K562 (cell line): ENCODE measurements around the gene QSOX2. TPM values are rescaled to one million over a fixed set of nuclear protein-coding genes. Genes with fewer than 3 reads are reported as not detected.

Experiments used
- ATAC-seq: fragments of 200-7000 bp; cut with Tn5 transposase; 3 replicates; pipeline ENCODE4 v1.9.1; 2020; ENCODE audit warnings: moderate library complexity
- BruUV-seq: library from RNA; stranded (reverse); fragments of 400-500 nt; replicated peaks from 2 replicates; lab custom pipeline; 2021; lab: Mats Ljungman, UMichigan
- CTCF ChIA-PET: fragments of 300-600 bp; formaldehyde crosslinking; extraction: SDS; loops from one replicate; lab custom pipeline; 2021; ENCODE audit warnings: low intra/inter-chr PET ratio; lab: Yijun Ruan, JAX
- POLR2A ChIA-PET: fragments of 300-600, 350-650 bp; sonication (Branson Sonifier 250); formaldehyde crosslinking; extraction: SDS; loops from one replicate; lab custom pipeline; 2021; ENCODE audit warnings: antibody characterized with exemption, inconsistent platforms; lab: Yijun Ruan, JAX
- DNase-seq, 4 experiments: peaks; one replicate each; pipeline versions ENCODE4 v3.0.0 to v3.0.0-alpha.2; 2011 to 2018; ENCODE audit warnings: low spot score in 3 of 4, mixed read lengths in 3 of 4; ENCODE audit errors: extremely low read depth in 1 of 4
- FAIRE-seq: peaks from 2 replicates; lab custom pipeline; 2011; peaks lifted over from hg19 to GRCh38; lab: Jason Lieb, UNC
- H2AFZ ChIP-seq: 2 replicates; pipeline ENCODE4 v1.6.0; 2011; ENCODE audit warnings: low read depth, low read length, control low read depth, inconsistent platforms
- H3K27ac ChIP-seq: fragments of 200-600 bp; 3 replicates; pipeline ENCODE4 v1.8.0; 2011; ENCODE audit warnings: low read depth, mild to moderate bottlenecking, control low read depth, inconsistent platforms, low read length, moderate library complexity, mixed read lengths; ENCODE audit errors: extremely low read depth
- H3K27me3 ChIP-seq, 2 experiments: fragments of 300-600 bp in 1 of 2; 2 replicates in 1 of 2; 3 replicates in 1 of 2; pipeline versions ENCODE4 v1.6.0 to v1.8.0; 2011; ENCODE audit warnings: inconsistent platforms in 2 of 2, low read length in 2 of 2, mild to moderate bottlenecking in 1 of 2, mixed read lengths in 1 of 2, moderate library complexity in 1 of 2; ENCODE audit not compliant: control insufficient read depth in 2 of 2, insufficient read depth in 2 of 2
- H3K36me3 ChIP-seq: fragments of 300-600 bp; 3 replicates; pipeline ENCODE4 v1.8.0; 2011; ENCODE audit warnings: mild to moderate bottlenecking, low read length, inconsistent platforms; ENCODE audit not compliant: control insufficient read depth, insufficient read depth
- H3K4me1 ChIP-seq, 2 experiments: fragments of 200-600 bp in 1 of 2; replicated peaks in 1 of 2; 2 replicates in 1 of 2; 3 replicates in 1 of 2; pipeline versions ENCODE4 v1.5.1 to v1.8.0; 2011; ENCODE audit warnings: inconsistent platforms in 2 of 2, low read length in 2 of 2, mild to moderate bottlenecking in 1 of 2, mixed read lengths in 1 of 2, moderate library complexity in 1 of 2; ENCODE audit not compliant: control insufficient read depth in 2 of 2, insufficient read depth in 2 of 2
- H3K4me2 ChIP-seq: 2 replicates; pipeline ENCODE4 v1.6.1; 2011; ENCODE audit warnings: low read length, control low read depth, inconsistent platforms, mixed read lengths; ENCODE audit not compliant: insufficient read depth
- H3K4me3 ChIP-seq: fragments of 200-600 bp; sonication (generic), shearing (Covaris generic); 2 replicates; pipeline ENCODE4 v1.5.1; 2016; ENCODE audit warnings: control low read depth, inconsistent platforms
- H3K79me2 ChIP-seq: fragments of 200-600 bp; 3 replicates; pipeline ENCODE4 v1.8.0; 2011; ENCODE audit warnings: low read length, inconsistent platforms; ENCODE audit not compliant: control insufficient read depth, insufficient read depth
- H3K9ac ChIP-seq, 2 experiments: 2 replicates each; pipeline versions ENCODE4 v1.6.0 to v1.6.1; 2011; ENCODE audit warnings: low read depth in 2 of 2, low read length in 2 of 2, control low read depth in 1 of 2, inconsistent platforms in 1 of 2, mild to moderate bottlenecking in 1 of 2, mixed read lengths in 1 of 2; ENCODE audit not compliant: insufficient read depth in 1 of 2
- H3K9me1 ChIP-seq: one replicate; pipeline ENCODE4 v1.6.0; 2011; ENCODE audit warnings: inconsistent platforms, mild to moderate bottlenecking, low read length, moderate library complexity; ENCODE audit not compliant: control insufficient read depth, insufficient read depth
- H3K9me3 ChIP-seq: replicated peaks from 2 replicates; pipeline ENCODE4 v1.5.1; 2011; ENCODE audit warnings: low read depth, low read length, inconsistent platforms; ENCODE audit not compliant: control insufficient read depth, insufficient read depth
- H4K20me1 ChIP-seq: replicated peaks from 2 replicates; pipeline ENCODE4 v1.6.1; 2011; ENCODE audit warnings: low read length, inconsistent platforms, mixed read lengths; ENCODE audit not compliant: control insufficient read depth, insufficient read depth
- ETV5 ChIP-seq: sonication (generic); formaldehyde crosslinking; IDR thresholded peaks from 2 replicates; pipeline ENCODE4 v1.4.0; 2020; ENCODE audit warnings: low read depth, mild to moderate bottlenecking, missing genetic modification reagents
- L3MBTL2 ChIP-seq: fragments of 450-650 bp; IDR thresholded peaks from 2 replicates; pipeline ENCODE4 v1.6.1; 2016; ENCODE audit warnings: mild to moderate bottlenecking, moderate library complexity
- SMARCC2 ChIP-seq: fragments of 450-650 bp; IDR thresholded peaks from 2 replicates; pipeline ENCODE4 v1.6.1; 2017; ENCODE audit warnings: antibody characterized with exemption, moderate library complexity, mild to moderate bottlenecking, low read depth
- WGBS: fragments of 100-300 bp; shearing (Covaris generic); methylation state at CpG from one replicate; pipeline ENCODE4 v1.1.6; 2016; ENCODE audit warnings: low coverage, mixed read lengths; ENCODE audit not compliant: insufficient coverage; ENCODE audit errors: missing lambda C conversion rate; 5-methylcytosine and 5-hydroxymethylcytosine counted together
- in situ Hi-C: fragments of 300-500 bp; cut with MboI; formaldehyde crosslinking; loops from 4 replicates; pipeline ENCODE4 v1.15.0; 2018; ENCODE audit warnings: inconsistent platforms, mixed read lengths
- intact Hi-C: fragments of 100-400 bp; cut with micrococcal nuclease; formaldehyde crosslinking; loops from 2 replicates; pipeline ENCODE4 v1.14.2; 2022
- polyA plus RNA-seq, 8 experiments: library from polyadenylated mRNA; depleted of rRNA in 4 of 8; stranded (reverse) in 5 of 8; unstranded in 3 of 8; fragments of >200 nt; fragmentation: Nextera tagmentation in 2 of 8; fragmentation: Illumina TruSeq in 1 of 8; extraction: Ambion mirVana in 2 of 8; extraction: Trizol in 1 of 8; gene quantifications; 2 replicates each; pipeline versions ENCODE4 v1.2.1 to v1.2.3, GENCODE V29; 2011 to 2014; ENCODE audit warnings: inconsistent platforms in 1 of 8, missing spikeins in 1 of 8
- total RNA-seq, 7 experiments: library from RNA; depleted of rRNA in 6 of 7; stranded (reverse); fragments of >200 nt in 6 of 7; fragmentation: Illumina TruSeq in 2 of 7; extraction: Trizol in 2 of 7; gene quantifications; 2 replicates each; pipeline versions ENCODE4 v1.2.1 to v1.2.3, GENCODE V29; 2011 to 2021; ENCODE audit warnings: low replicate concordance in 1 of 7

Gene QSOX2
- total and polyA plus RNA-seq, 9 of the 15 experiments (the other 6 are each of a cell fraction or from before 2014, with no cell fraction given) = 0.51 to 23.7 (median 12.7) TPM

- H3K79me2 ChIP-seq = no peaks in the 10 kb centered on the region
- TF ChIP-seq L3MBTL2 (0 out of 2 replicates have a peak, but pooled peaks have one; percentile 13), SMARCC2 (no peak), ETV5 (CRISPR knock-in tag) (no peak)
- TF ChIP-seq, all 486 proteins: peak for 1
- ATAC-seq (no peak), FAIRE-seq (no peak), DNase-seq (no peak)
- in situ Hi-C loops (no loop called here), intact Hi-C loops (no loop called here)
- POLR2A ChIA-PET = interaction anchor here (0.7 to 1.4 kb wide), 2 partner anchors 17 to 26 kb away, joined by 4 read pairs; no protein-coding TSS in a partner anchor
- Histone ChIP-seq H2AFZ (no peak overlapping the region), H3K9ac (no peak overlapping the region), H3K36me3 (no peaks in the 10 kb centered on the region), H4K20me1 (peaks cover 10% of the 10 kb centered on the region), H3K4me2 (no peak overlapping the region), H3K9me1 (no peaks in the 10 kb centered on the region), H3K4me3 (no peak overlapping the region), H3K9me3 (no peaks in the 10 kb centered on the region), H3K27ac (no peak overlapping the region), H3K27me3 (peaks cover 24 to 63% of the 10 kb centered on the region in 2 experiments), H3K4me1 (peaks cover 10 to 58% of the 10 kb centered on the region in 2 experiments; a peak in 3 of 5 replicates)
- 32% methylated on average over 21 of the region's 35 CpGs for WGBS
- CTCF ChIA-PET = no interaction called here
- BruUV-seq = no TSS peak
Measured at GRCh38 chr9:136197084-136197875, 48.3 kb downstream of the QSOX2 start.
